Neutrophil (primary cell): ENCODE measurements around the gene CCDC92B.

Source experiments
- H3K27ac ChIP-seq: fragments of 200-600 bp; sonication (generic); 2 replicates; pipeline ENCODE4 v1.5.1; 2016; ENCODE audit warnings: mild to moderate bottlenecking, moderate library complexity
- H3K27me3 ChIP-seq: fragments of 200-600 bp; sonication (generic); 2 replicates; pipeline ENCODE4 v1.6.0; 2016; ENCODE audit warnings: mild to moderate bottlenecking
- H3K36me3 ChIP-seq: fragments of 200-600 bp; sonication (generic); 2 replicates; pipeline ENCODE4 v1.5.1; 2017
- H3K4me1 ChIP-seq, 2 experiments: fragments of 200-600 bp in 1 of 2; sonication (generic) in 1 of 2; 1 replicate in 1 of 2; 2 replicates in 1 of 2; pipeline versions ENCODE4 v1.5.1 to v1.6.1; 2013 to 2016; ENCODE audit warnings: low read depth in 1 of 2, low read length in 1 of 2, mild to moderate bottlenecking in 1 of 2, moderate library complexity in 1 of 2; ENCODE audit not compliant: control insufficient read depth in 1 of 2, insufficient read depth in 1 of 2
- H3K4me3 ChIP-seq, 2 experiments: fragments of 200-600 bp in 1 of 2; sonication (generic) in 1 of 2; 1 replicate in 1 of 2; 2 replicates in 1 of 2; pipeline ENCODE4 v1.5.1; 2013 to 2016; ENCODE audit warnings: low read depth in 1 of 2, low read length in 1 of 2, mild to moderate bottlenecking in 1 of 2, moderate library complexity in 1 of 2
- H3K9me3 ChIP-seq: fragments of 200-600 bp; sonication (generic); 2 replicates; pipeline ENCODE4 v1.5.1; 2016
- CTCF ChIP-seq: fragments of 200-600 bp; sonication (generic); IDR thresholded peaks from 2 replicates; pipeline ENCODE4 v1.5.1; 2016; ENCODE audit warnings: antibody characterized with exemption

The CCDC92B gene

GRCh38 chr17:2749058-2749783 is at the start of gene CCDC92B:
Gene CCDC92B, minus strand, starts transcription at chr17:2749652. Its CDS starts 14,507 bp downstream, at chr17:2735145.
- no peak within 1 kb of the TSS for H3K27ac ChIP-seq

GRCh38 chr17:2798678-2799077 is 49.2 kb upstream of the CCDC92B start:
- Histone ChIP-seq H3K9me3 (no peaks in the 10 kb centered on the region), H3K4me3 (peak overlapping the region; percentile 20 to 91), H3K4me1 (peaks cover 61 to 69% of the 10 kb centered on the region in 2 experiments), H3K27ac (peak overlapping the region; percentile 99), H3K27me3 (no peaks in the 10 kb centered on the region), H3K36me3 (peaks cover 31% of the 10 kb centered on the region)
- TF ChIP-seq CTCF, result no peak

More at GRCh38 chr17:2749058-2749783, at the start of gene CCDC92B:
- Histone ChIP-seq H3K27me3 (peaks cover 100% of the 10 kb centered on the region), H3K4me1 (peaks cover 2 to 4% of the 10 kb centered on the region in 2 experiments), H3K36me3 (no peaks in the 10 kb centered on the region), H3K4me3 (no peak within 1 kb of the TSS), H3K9me3 (no peaks in the 10 kb centered on the region)
- TF ChIP-seq CTCF, result no peak

- Histone ChIP-seq H3K9me3 (no peaks in the 10 kb centered on the region), H3K4me3 (peak overlapping the region; percentile 85 to 91), H3K27ac (peak overlapping the region; percentile 99), H3K27me3 (no peaks in the 10 kb centered on the region), H3K4me1 (peaks cover 61 to 69% of the 10 kb centered on the region in 2 experiments), H3K36me3 (peaks cover 28% of the 10 kb centered on the region)
- no peak for TF ChIP-seq CTCF
Observed at GRCh38 chr17:2798188-2798587, 48.7 kb upstream of the CCDC92B start.

GRCh38 chr17:2797637-2798036 is 48.2 kb upstream of the CCDC92B start:
- no peak for TF ChIP-seq CTCF
- peaks cover 23% of the 10 kb centered on the region for H3K36me3 ChIP-seq
- H3K27me3 ChIP-seq, result no peaks in the 10 kb centered on the region
- H3K27ac ChIP-seq, result peak overlapping the region; percentile 99
- peak overlapping the region; percentile 85 to 91 for H3K4me3 ChIP-seq
- H3K4me1 ChIP-seq, result peaks cover 61 to 69% of the 10 kb centered on the region in 2 experiments
- H3K9me3 ChIP-seq, result no peaks in the 10 kb centered on the region

GRCh38 chr17:2797226-2797625 is 47.8 kb upstream of the CCDC92B start:
- H3K27ac ChIP-seq, result peak overlapping the region; percentile 99
- no peaks in the 10 kb centered on the region for H3K9me3 ChIP-seq
- peaks cover 63 to 71% of the 10 kb centered on the region in 2 experiments for H3K4me1 ChIP-seq
- H3K4me3 ChIP-seq, result peak overlapping the region; percentile 85 to 91
- TF ChIP-seq CTCF, result no peak
- H3K36me3 ChIP-seq, result peaks cover 19% of the 10 kb centered on the region
- H3K27me3 ChIP-seq, result no peaks in the 10 kb centered on the region
